B cell (primary cell): Measurements from ENCODE around the gene POLR3B.

Experiments
- EZH2 ChIP-seq: IDR thresholded peaks from 2 replicates; pipeline ENCODE4 v1.6.1; 2012; ENCODE audit warnings: borderline replicate concordance, low read depth, mild to moderate bottlenecking, moderate library complexity, low read length; ENCODE audit not compliant: insufficient read depth, poor library complexity, severe bottlenecking
- TF ChIP-seq, protein P1 (sequence below): fragments of 200-600 bp; IDR thresholded peaks from one replicate; pipeline ENCODE4 v1.8.0; 2022; ENCODE audit warnings: antibody characterized with exemption, mild to moderate bottlenecking

DNA sequence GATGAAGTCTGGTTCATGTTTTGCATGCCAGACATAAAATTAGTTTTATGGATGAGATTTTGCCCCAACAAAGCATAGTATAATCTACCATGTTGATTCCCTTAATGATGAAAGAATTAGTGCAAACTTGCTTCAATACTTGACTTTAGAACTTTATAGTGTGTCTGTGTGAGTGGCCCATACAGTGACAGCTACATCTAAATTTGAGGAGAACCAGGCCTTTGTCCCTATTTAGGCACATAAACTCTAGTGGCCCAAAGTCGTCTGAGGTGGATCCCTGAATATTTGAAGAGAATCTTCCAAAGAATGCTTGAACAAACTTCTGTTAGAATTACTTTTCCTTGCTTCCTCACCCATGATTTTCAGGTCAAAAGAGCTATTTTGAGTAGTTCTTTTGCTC, 70.4 kb downstream of the POLR3B start:
- TF ChIP-seq, protein P1, sequence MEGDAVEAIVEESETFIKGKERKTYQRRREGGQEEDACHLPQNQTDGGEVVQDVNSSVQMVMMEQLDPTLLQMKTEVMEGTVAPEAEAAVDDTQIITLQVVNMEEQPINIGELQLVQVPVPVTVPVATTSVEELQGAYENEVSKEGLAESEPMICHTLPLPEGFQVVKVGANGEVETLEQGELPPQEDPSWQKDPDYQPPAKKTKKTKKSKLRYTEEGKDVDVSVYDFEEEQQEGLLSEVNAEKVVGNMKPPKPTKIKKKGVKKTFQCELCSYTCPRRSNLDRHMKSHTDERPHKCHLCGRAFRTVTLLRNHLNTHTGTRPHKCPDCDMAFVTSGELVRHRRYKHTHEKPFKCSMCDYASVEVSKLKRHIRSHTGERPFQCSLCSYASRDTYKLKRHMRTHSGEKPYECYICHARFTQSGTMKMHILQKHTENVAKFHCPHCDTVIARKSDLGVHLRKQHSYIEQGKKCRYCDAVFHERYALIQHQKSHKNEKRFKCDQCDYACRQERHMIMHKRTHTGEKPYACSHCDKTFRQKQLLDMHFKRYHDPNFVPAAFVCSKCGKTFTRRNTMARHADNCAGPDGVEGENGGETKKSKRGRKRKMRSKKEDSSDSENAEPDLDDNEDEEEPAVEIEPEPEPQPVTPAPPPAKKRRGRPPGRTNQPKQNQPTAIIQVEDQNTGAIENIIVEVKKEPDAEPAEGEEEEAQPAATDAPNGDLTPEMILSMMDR = no peak
- TF ChIP-seq EZH2 = no peak
